Measurements from ENCODE around the gene WDFY4.

DNA sequence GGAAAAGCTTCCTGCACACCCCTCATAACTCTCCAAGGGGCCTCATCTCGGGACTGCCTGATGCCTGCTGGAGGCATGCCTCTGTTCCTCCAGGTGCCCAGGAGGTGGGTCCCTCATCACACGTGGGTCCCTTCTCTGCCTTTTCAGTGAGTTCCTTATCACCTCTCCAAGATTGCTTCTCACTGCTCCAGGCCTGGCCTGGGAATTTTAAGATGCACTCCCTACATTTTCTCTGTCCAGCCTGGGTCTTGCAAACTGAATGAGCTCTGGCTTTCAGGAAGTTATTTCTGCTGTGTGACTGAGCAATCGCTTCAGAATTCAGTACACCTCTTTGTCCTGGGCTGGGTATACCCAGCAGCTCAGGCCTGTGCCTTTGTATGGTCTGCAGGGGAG, 211.1 kb downstream of the WDFY4 start:
- TF ChIP-seq, protein P1, sequence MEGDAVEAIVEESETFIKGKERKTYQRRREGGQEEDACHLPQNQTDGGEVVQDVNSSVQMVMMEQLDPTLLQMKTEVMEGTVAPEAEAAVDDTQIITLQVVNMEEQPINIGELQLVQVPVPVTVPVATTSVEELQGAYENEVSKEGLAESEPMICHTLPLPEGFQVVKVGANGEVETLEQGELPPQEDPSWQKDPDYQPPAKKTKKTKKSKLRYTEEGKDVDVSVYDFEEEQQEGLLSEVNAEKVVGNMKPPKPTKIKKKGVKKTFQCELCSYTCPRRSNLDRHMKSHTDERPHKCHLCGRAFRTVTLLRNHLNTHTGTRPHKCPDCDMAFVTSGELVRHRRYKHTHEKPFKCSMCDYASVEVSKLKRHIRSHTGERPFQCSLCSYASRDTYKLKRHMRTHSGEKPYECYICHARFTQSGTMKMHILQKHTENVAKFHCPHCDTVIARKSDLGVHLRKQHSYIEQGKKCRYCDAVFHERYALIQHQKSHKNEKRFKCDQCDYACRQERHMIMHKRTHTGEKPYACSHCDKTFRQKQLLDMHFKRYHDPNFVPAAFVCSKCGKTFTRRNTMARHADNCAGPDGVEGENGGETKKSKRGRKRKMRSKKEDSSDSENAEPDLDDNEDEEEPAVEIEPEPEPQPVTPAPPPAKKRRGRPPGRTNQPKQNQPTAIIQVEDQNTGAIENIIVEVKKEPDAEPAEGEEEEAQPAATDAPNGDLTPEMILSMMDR (conservative IDR thresholded peaks at IDR 0.05) = no peak
- TF ChIP-seq ZFX (IDR thresholded peaks at IDR 0.05) = no peak

All from C4-2B (cell line).